Activated CD4-positive, CD25-positive, alpha-beta regulatory T cell treated with anti-CD3 and anti-CD28 coated beads, Interleukin-2, amount 50 U/mL, for 72 hours (primary cell): ENCODE data around the gene MCF2L.
"Not testable (repeated sequence)": the region's sequence is repeated elsewhere in the genome, so short reads cannot be mapped to it uniquely, and the experiment has no call there.

ENCODE experiments used
- DNase-seq: peaks from one replicate; pipeline ENCODE4 v3.0.0; 2021

Gene MCF2L

DNA sequence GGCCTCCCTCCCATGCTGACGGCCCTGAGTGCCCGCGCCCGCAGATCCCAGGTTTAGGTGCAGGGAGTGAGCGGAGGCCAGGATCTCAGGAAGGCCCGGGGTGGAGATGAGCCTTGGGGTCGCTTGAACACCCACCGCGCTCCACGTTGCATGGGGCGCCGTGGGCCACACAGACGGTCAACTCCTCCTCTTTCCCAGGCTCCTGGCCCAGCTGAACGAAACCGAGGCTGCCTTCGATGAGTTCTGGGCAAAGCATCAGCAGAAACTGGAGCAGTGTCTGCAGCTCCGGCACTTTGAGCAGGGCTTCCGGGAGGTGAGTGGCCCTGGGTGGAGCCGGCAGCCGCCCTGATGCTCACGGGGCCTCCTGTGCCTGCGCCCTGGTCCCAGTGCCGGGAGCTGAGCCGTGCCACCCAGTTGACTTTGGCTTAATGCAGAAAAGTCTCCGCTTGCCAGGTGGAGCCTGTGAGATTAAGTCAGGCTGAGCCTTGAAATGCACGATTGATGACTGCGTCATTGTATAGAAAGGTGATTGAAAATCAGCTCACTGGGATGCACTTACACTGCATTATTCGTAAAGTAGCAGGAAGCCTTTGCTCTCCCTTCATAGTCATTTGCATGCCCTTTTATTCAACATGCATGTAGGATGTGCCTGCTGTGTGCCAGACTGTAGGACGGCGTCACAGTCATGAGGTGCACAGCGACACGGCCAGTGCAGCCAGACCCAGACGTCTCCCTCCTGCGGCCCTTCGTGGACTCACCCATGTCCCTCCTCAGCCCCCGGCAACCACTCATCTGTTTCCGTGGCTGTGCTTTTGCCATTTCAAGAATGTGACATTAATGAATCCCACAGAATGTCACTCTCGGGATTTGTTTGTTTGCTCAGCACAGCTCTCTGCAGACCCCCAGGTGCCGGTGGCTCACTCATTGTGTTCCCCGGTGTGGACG, 101.1 kb downstream of the MCF2L start:
- no peak for DNase-seq

- DNase-seq = no peak
Measured at GRCh38 chr13:113070855-113071254, 101.8 kb downstream of the MCF2L start.

- no peak for DNase-seq
Measured at GRCh38 chr13:113072376-113072775, 103.4 kb downstream of the MCF2L start.

- DNase-seq = no peak
Measured at GRCh38 chr13:113073942-113074341, 104.9 kb downstream of the MCF2L start.

DNA sequence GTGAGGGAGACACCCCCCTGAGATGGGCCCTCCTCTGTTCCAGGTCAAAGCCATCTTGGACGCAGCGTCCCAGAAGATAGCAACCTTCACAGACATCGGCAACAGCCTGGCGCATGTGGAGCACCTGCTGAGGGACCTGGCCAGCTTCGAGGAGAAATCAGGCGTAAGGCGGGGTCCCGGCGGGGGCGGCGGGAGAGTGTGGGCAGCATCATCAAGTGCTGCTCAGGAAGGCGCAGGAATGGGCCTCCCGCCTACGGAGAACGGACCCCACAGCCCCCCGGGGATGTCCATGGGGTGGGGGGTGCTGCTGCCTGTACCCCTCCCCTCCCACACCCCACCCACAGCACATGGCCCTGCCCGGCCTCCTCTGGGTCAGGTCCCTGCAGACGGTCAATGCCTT, 105.4 kb downstream of the MCF2L start:
- DNase-seq = no peak

- DNase-seq = no peak
Measured at GRCh38 chr13:113074876-113075275, 105.9 kb downstream of the MCF2L start.

GRCh38 chr13:113075711-113076110, 106.7 kb downstream of the MCF2L start:
- no peak for DNase-seq

DNA sequence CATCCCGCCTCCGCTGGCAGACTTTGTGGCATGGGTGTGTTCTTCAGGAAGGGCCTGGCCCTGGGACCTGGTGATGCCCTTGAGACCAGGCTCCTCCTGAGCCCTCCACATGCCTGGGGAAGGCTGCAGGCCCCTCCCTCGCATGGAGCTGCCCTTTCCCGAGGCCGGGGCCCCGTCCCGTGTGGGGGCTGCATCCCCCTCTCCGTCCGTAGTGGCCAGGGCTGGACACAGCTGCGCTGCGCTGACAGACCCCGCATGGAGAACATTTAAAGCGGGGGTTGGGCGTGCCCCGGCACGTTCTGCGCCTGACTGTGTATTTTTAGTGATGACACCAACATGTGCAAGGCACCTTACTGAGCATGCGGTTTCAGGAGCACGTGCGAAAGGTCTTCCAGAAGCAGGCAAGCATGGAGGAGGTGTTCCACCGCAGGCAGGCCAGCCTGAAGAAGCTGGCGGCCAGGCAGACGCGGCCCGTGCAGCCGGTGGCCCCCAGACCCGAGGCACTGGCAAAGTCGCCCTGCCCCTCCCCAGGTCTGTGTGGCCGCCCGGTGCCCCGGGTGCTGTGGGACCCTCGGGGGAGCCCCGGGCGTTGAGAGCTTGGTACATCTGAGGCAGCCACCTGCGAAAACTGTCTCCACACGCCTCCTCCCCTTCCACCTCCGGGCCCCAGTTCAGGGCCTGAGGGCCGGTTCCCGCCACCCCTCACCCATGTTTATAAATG, 107.8 kb downstream of the MCF2L start:
- no peak for DNase-seq

- no peak for DNase-seq
Measured at GRCh38 chr13:113077566-113077952, 108.5 kb downstream of the MCF2L start.

DNA sequence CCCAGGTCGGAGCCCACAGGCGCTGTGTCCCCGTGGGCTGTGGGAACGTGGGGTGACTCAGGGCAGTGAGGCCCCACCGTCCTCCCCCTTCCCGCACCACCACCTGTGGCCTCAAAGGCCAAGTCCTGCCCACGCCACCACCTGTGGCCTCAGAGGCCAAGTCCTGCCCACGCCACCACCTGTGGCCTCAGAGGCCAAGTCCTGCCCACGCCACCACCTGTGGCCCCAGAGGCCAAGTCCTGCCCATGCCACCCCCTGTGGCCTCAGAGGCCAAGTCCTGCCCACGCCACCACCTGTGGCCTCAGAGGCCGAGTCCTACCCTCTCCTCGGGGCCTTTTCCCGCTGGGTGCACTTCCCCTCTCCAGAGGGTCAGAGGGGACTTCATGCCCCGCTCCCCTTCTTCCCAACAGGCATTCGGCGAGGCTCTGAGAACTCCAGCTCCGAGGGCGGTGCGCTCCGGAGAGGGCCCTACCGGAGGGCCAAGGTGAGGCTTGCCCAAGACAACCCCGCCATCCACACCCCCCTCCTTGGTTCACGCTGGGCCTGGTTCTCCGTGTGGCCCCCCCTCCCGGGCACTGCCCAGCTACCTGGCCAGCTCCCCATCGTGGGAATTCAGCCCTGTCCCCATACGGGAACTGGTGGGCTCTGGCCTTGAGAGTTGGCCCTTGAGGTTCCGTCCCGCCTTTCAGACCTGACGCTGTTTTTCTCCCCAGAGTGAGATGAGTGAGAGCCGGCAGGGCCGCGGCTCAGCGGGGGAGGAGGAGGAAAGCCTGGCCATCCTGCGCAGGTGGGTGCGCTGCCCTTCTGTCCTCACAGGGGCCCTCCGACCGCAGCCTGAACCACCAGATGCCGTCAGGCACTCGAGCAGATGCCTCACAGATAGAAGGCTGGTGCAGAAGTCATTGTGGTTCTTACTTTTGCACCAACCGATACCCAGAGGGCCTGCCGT, 109.2 kb downstream of the MCF2L start:
- no peak for DNase-seq

- no peak for DNase-seq
Measured at GRCh38 chr13:113078902-113079780, 110.1 kb downstream of the MCF2L start.

GRCh38 chr13:113079781-113080080, 110.7 kb downstream of the MCF2L start:
- not testable (repeated sequence) for DNase-seq

DNA sequence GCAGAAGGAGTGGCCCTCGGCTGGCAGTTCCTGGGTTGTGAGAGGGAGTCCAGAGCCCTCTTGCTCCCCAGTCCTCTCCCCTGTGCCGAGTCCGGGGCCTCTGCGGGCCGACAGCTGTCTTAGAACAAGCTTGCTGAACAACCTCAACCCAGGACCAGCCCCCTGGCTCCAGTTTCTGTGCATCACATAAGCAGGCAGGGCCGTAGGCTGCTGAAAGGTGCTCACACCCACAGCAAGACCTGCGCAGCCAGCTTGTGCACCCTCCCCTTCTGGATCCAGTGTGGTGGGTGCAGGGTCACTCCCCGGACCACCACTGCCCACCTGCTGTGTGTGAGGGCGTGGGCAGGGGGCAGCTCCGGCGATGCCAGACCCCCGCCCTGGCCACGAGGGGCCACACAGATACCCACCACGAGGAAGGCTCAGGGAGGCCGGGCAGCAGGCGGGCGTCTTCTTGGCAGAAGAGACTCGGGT, 111.4 kb downstream of the MCF2L start:
- no peak for DNase-seq

DNA sequence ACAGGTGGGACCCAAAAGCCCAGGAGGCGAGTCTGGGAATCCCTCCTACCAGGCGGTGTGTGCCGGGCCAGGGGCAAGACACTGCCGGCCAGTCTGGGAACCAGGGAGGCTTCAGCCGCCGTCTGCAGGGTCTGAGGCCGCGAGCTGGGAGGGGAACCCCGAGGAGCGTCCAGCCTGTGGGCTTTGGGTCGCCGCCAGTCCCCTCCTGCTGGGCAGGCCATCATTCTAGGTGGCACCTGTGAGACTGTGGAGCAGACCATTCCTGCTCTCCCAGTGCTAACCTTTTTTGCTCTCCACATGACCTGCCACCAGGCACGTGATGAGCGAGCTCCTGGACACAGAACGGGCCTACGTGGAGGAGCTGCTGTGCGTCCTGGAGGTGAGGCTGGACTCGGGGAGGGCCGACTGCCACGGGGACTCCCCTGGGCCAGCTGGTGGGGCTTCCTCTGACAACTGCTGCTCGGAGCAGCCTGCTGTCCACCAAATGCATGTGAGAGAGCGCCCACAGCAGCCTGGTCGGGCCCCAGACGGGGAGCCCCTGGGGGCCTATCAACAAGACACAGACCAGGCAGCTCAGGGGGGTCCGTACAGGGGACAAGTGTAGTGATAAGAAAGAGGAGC, 112.0 kb downstream of the MCF2L start:
- DNase-seq = no peak

GRCh38 chr13:113082198-113083021, 113.4 kb downstream of the MCF2L start:
- no peak for DNase-seq

DNA sequence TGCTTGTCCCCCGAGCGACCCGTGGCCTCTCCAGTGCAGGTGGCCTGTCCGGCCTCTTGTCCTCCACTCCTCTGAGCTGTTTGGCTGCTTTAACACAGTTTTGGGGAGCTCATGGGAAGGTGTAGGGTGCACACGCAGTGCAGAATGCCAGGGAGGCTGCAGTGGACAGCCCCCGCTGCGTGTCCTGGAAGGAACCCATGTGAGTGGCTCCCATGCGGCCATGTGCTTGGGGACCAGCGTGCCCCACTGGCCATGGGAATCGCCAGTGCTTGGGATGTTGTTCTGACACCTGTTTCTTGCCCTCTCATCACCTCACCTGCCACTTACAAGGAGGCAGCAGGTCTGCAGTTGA, 114.0 kb downstream of the MCF2L start:
- no peak for DNase-seq

GRCh38 chr13:113083402-113084061, 114.5 kb downstream of the MCF2L start:
- no peak for DNase-seq

- DNase-seq = no peak
Measured at GRCh38 chr13:113084094-113084942, 115.3 kb downstream of the MCF2L start.

GRCh38 chr13:113084943-113085540, 116.0 kb downstream of the MCF2L start:
- DNase-seq = no peak
